Tibial nerve (tissue), 4 donors: ENCODE data around the gene GTF3C4. TPM values are rescaled to one million over a fixed set of nuclear protein-coding genes. Genes with fewer than 3 reads are reported as not detected.

ENCODE experiments used
- DNase-seq, 2 donors: peaks; one replicate each; pipeline ENCODE4 v3.0.0-alpha.2; 2019; ENCODE audit warnings: low spot score in 2 of 2
- H3K27ac ChIP-seq, 4 donors: fragments of 200-600 bp; sonication (generic) in 3 of 4; one replicate each; pipeline ENCODE4 v1.5.1; 2017 to 2019; ENCODE audit warnings: mild to moderate bottlenecking in 1 of 4
- H3K27me3 ChIP-seq, 2 donors: fragments of 200-600 bp; sonication (generic) in 1 of 2; one replicate each; pipeline versions ENCODE4 v1.5.1 to v1.6.0; 2017 to 2019
- H3K36me3 ChIP-seq, 3 donors: fragments of 200-600 bp; sonication (generic); one replicate each; pipeline ENCODE4 v1.5.1; 2018 to 2019
- H3K4me1 ChIP-seq, 4 donors: fragments of 200-600 bp; sonication (generic) in 3 of 4; one replicate each; pipeline ENCODE4 v1.5.1; 2017 to 2019
- H3K4me3 ChIP-seq, 4 donors: fragments of 200-600 bp; sonication (generic) in 3 of 4; one replicate each; pipeline ENCODE4 v1.5.1; 2017 to 2019; ENCODE audit warnings: mild to moderate bottlenecking in 1 of 4, moderate library complexity in 1 of 4
- H3K9me3 ChIP-seq, 4 donors: fragments of 200-600 bp; sonication (generic) in 3 of 4; one replicate each; pipeline ENCODE4 v1.5.1; 2017 to 2019
- EP300 ChIP-seq, 2 donors: sonication (generic); formaldehyde crosslinking; IDR thresholded peaks; one replicate each; pipeline ENCODE4 v1.6.1; 2017; ENCODE audit warnings: antibody characterized with exemption in 2 of 2, mild to moderate bottlenecking in 1 of 2
- POLR2A ChIP-seq, 2 donors: fragments of 450-650 bp; IDR thresholded peaks; one replicate each; pipeline ENCODE4 v1.6.1; 2017; ENCODE audit warnings: antibody characterized with exemption in 2 of 2, mild to moderate bottlenecking in 2 of 2, moderate library complexity in 2 of 2
- WGBS, 2 donors: methylation state at CpG; one replicate each; pipeline ENCODE4 v1.1.5; 2018; 5-methylcytosine and 5-hydroxymethylcytosine counted together
- total RNA-seq, 4 donors: library from RNA; depleted of rRNA; stranded (reverse); fragments of >200 nt; gene quantifications; one replicate each; pipeline ENCODE4 v1.1.0, GENCODE V29; 2016
- TF ChIP-seq, protein P1 (sequence below), 5 experiments: fragments of 200-600 bp in 3 of 5; fragments of 450-650 bp in 2 of 5; sonication (generic) in 3 of 5; IDR thresholded peaks; one replicate each; pipeline ENCODE4 v1.5.1; 2016 to 2019; ENCODE audit warnings: antibody characterized with exemption in 5 of 5, mild to moderate bottlenecking in 3 of 5, moderate library complexity in 2 of 5

The GTF3C4 gene
- total RNA-seq, 4 donors from 2014 or later = 10.5 to 17.4 (median 16.2) TPM

DNA sequence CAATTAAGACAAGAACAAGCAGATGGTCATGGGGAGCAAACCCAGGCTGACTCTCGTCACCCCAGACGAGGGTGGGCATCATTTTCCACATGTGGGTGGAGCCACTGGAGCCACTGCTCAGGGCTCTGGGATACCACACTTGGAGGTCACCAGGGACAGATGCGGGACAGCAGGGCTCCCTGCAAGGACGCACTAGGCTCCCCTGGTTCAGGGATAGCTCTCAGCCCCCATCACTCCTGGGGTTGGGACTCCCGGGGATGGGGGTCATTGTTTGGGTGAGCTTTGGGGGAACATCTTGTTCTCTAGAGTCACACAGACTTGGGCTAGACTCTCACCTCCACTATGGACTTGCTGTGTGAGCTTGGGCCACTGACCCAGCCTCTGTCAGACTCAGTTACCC, 57.8 kb downstream of the GTF3C4 start:
- 88 to 93% methylated on average over 3 to 5 of the region's 5 CpGs for WGBS, 2 donors

DNA sequence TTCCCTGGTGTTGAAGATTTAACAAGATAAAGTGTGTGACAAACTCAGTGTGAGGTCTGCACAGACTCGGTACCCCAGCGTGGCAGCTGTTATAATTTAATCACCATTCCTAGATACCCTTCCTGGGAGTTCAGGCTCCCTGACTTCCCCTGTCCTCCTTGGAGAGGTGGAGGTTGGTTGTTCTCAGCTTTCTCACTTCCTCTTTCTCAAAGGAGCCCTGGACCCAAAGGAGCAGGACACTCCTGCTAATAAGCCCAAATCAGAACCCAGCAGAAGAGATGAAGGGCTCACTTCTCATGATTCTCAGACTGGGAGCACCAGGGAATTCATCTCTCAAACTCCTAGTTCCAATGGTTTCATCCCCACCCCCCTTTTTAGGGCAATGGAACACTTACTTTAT, 58.2 kb downstream of the GTF3C4 start:
- H3K27ac ChIP-seq = peak overlapping the region in 1 of 4 donors; percentile 46
- H3K9me3 ChIP-seq = no peaks in the 10 kb centered on the region
- TF ChIP-seq, protein P1, sequence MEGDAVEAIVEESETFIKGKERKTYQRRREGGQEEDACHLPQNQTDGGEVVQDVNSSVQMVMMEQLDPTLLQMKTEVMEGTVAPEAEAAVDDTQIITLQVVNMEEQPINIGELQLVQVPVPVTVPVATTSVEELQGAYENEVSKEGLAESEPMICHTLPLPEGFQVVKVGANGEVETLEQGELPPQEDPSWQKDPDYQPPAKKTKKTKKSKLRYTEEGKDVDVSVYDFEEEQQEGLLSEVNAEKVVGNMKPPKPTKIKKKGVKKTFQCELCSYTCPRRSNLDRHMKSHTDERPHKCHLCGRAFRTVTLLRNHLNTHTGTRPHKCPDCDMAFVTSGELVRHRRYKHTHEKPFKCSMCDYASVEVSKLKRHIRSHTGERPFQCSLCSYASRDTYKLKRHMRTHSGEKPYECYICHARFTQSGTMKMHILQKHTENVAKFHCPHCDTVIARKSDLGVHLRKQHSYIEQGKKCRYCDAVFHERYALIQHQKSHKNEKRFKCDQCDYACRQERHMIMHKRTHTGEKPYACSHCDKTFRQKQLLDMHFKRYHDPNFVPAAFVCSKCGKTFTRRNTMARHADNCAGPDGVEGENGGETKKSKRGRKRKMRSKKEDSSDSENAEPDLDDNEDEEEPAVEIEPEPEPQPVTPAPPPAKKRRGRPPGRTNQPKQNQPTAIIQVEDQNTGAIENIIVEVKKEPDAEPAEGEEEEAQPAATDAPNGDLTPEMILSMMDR (IDR thresholded peaks at IDR 0.05) = no peak
- TF ChIP-seq EP300 (IDR thresholded peaks at IDR 0.05) (no peak), POLR2A (IDR thresholded peaks at IDR 0.05) (no peak)
- 71 to 76% methylated on average over 2 of the region's 2 CpGs for WGBS, 2 donors
- H3K4me1 ChIP-seq = peaks cover 0 to 9% (median 0%) of the 10 kb centered on the region in 4 donors
- peaks cover 0 to 9% (median 0%) of the 10 kb centered on the region in 3 donors for H3K36me3 ChIP-seq
- no peaks in the 10 kb centered on the region for H3K27me3 ChIP-seq
- no peak overlapping the region for H3K4me3 ChIP-seq
- no peak for DNase-seq

More for the DNA sequence above, 57.8 kb downstream of the GTF3C4 start:
- no peak for DNase-seq
- H3K27ac ChIP-seq = peak overlapping the region in 1 of 4 donors; percentile 46
- H3K27me3 ChIP-seq = no peaks in the 10 kb centered on the region
- H3K9me3 ChIP-seq = no peaks in the 10 kb centered on the region
- H3K4me3 ChIP-seq = no peak overlapping the region
- peaks cover 0 to 9% (median 0%) of the 10 kb centered on the region in 3 donors for H3K36me3 ChIP-seq
- no peak for TF ChIP-seq POLR2A (IDR thresholded peaks at IDR 0.05)
- no peak for TF ChIP-seq EP300 (IDR thresholded peaks at IDR 0.05)
- TF ChIP-seq, protein P1 (IDR thresholded peaks at IDR 0.05) = no peak
- peaks cover 0 to 4% (median 0%) of the 10 kb centered on the region in 4 donors for H3K4me1 ChIP-seq

DNA sequence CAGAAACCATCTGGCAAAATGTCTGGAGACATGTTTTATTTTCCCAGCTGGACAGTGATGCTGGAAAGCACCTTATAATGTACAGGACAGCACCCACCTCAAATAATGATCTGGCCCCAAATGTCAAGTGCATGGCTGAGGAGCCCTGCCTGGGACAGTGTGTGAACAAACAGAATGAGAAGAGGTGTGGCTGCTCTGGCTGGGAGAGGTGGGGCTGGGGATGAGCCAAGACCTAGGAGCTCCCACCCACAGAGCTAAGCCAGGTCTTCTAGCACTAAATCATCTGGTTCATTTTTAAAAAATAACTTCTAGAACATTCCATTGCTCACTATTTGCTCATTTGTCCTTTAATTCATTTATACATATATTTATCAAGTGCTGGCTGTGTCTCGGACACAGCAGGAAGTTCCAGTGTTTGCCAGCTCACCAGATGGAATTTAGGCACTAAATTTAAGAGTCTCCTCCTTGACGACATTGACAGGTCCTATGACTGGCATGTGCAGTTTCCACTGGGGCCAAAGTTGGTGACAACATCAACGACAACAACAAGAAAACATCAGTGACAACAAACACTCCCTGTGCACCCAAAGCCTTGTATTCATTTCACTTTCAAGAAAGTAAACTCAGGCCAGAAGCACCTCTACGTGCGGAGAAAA, 59.1 kb downstream of the GTF3C4 start:
- TF ChIP-seq EP300 (IDR thresholded peaks at IDR 0.05) (no peak), POLR2A (IDR thresholded peaks at IDR 0.05) (peak in 1 of 2 donors; percentile 7)
- TF ChIP-seq, protein P1 (IDR thresholded peaks at IDR 0.05) = no peak
- Histone ChIP-seq H3K4me1 (peaks cover 0 to 9% (median 0%) of the 10 kb centered on the region in 4 donors), H3K36me3 (peaks cover 0 to 9% (median 0%) of the 10 kb centered on the region in 3 donors), H3K9me3 (no peaks in the 10 kb centered on the region), H3K4me3 (no peak overlapping the region), H3K27ac (peak overlapping the region in 2 of 4 donors; percentile 46 to 55), H3K27me3 (no peaks in the 10 kb centered on the region)
- 65 to 77% methylated on average over 5 of the region's 5 CpGs for WGBS, 2 donors
- DNase-seq = peak; percentile 26

DNA sequence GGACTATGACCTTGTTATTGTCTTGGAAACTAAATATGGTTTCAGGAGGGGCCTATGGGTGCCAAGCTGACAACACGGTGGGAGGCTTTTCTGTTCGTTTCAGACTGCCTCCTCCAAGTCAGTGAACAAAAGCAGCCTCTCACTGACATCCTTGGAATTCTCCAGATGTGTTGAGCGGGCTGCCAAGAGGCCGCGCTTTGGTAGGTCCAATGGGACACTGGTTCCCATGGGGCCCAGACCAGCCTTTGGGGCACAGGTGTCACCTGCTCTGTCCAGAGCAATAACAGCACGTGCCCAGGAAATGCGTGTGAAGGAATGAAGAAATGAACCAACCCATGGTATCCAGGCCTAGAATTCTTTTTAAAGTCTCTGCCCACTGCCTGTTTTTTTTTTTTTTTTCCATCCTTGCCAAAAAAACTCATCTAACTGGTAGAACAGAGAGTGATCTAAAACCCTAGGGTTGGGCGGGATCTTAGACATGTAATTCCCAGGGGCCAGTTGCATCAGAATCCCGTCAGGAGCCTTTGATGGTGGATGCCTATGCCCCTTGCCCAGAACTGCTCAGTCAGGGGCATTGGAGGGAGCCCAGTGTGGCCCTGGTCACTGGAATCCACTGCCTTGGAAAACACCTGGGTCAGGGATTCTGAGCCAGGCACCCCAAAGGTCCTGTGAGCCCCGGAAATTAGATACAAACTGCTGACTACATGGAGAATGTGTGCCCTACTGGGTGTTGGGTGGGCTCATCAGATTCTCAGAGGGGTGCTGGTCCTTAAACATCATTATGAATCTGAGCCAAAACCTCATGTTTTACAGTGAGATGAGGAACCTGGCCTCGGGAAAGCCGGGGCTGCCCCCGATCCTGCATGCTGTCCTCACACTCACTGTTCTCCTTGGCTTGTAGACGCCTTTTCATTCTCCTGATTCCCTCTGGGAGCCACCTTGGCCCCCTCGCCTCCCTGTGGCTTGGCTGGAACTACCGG, 60.1 kb downstream of the GTF3C4 start:
- no peaks in the 10 kb centered on the region for H3K9me3 ChIP-seq
- TF ChIP-seq EP300 (IDR thresholded peaks at IDR 0.05) = peak in 1 of 2 donors; percentile 37
- TF ChIP-seq, protein P1 (IDR thresholded peaks at IDR 0.05) = no peak
- 68 to 76% methylated on average over 16 of the region's 16 CpGs for WGBS, 2 donors
- H3K4me1 ChIP-seq = peaks cover 0 to 9% (median 0%) of the 10 kb centered on the region in 4 donors
- peak in 1 of 2 donors; percentile 39 for DNase-seq
- no peak overlapping the region for H3K4me3 ChIP-seq
- peak overlapping the region in 2 of 4 donors; percentile 46 to 55 for H3K27ac ChIP-seq
- H3K27me3 ChIP-seq = no peaks in the 10 kb centered on the region
- peaks cover 0 to 4% (median 0%) of the 10 kb centered on the region in 3 donors for H3K36me3 ChIP-seq
